ENCODE data around the gene MSI1. TPM values are rescaled to one million over a fixed set of nuclear protein-coding genes. Genes with fewer than 3 reads are reported as not detected.

MSI1 gene
- total and polyA plus RNA-seq, 2 of the 13 experiments (the other 11 are each of a cell fraction or from before 2014, with no cell fraction given): 0.09 to 0.46 TPM

DNA sequence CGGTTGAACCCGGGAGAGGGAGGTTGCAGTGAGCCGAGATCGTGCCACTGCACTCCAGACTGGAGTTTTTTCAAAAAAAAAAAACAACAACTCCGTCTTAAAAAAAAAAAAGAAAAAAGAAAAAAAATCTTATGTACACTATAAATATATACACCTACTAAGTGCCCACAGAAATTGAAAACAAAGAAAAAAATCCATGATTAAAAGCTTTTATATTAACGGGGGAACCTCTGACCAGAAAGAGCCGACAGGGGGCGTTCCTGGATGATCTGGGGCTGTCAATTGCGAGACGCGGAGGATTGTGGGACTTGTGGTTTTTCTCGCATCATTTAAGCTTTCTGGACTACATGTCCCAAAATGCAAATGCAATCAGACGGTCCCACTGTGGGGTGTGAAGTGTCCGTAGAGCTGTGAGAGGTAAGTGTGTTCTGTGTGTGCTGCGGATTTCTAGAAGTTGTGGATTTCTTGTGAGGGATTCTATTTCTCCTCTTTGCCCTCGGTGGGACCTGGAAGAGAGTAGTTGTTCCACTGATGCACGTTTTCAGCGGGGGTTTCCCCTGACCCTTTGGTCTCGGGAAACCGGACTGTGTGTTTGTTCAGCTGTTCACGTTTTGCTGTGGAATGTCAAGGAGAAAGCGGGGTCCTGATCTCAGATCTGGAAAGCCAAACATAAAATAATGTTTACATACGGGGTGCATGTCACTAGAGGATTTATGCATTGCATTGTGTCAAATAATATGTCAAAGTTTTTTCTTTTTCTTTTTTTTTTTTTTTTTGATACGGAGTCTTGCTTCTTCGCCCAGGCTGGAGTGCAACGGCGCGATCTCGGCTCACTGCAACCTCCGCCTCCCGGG lies 66.8 kb downstream of the MSI1 start, which contains the start of gene SIRT4 (continued):
- TF ChIP-seq HOMEZ (CRISPR knock-in tag; IDR thresholded peaks at IDR 0.05; ENCODE audit: low read depth) (peak; percentile 16; the same call in 1 of the 2 replicates), ELF3 (CRISPR knock-in tag; IDR thresholded peaks at IDR 0.05) (peak; percentile 25; the same call in 1 of the 2 replicates), ZKSCAN8 (CRISPR knock-in tag; IDR thresholded peaks at IDR 0.05; ENCODE audit: borderline replicate concordance) (0 out of 2 replicates have a peak, but pooled peaks have one; percentile 25), ZBTB7B (CRISPR knock-in tag; IDR thresholded peaks at IDR 0.05) (0 out of 2 replicates have a peak, but pooled peaks have one; percentile 41), JARID2 (CRISPR knock-in tag; IDR thresholded peaks at IDR 0.05; ENCODE audit: insufficient replicate concordance) (no peak), SP140L (CRISPR knock-in tag; IDR thresholded peaks at IDR 0.05; ENCODE audit: borderline replicate concordance) (0 out of 2 replicates have a peak, but pooled peaks have one; percentile 36), NR2F6 (IDR thresholded peaks at IDR 0.05) (peak; percentile 20; the same call in 1 of the 2 replicates), NR2F6 (CRISPR knock-in tag; IDR thresholded peaks at IDR 0.05) (0 out of 2 replicates have a peak, but pooled peaks have one; percentile 30), SUZ12 (IDR thresholded peaks at IDR 0.05; ENCODE audit: low read depth, low read length) (peak; percentile 75), KLF16 (CRISPR knock-in tag; IDR thresholded peaks at IDR 0.05) (peak in 1 of 2 experiments; percentile 37; a peak in 1 of 4 replicates), ADNP (CRISPR knock-in tag; IDR thresholded peaks at IDR 0.05) (no peak), MYPOP (CRISPR knock-in tag; IDR thresholded peaks at IDR 0.05) (0 out of 2 replicates have a peak, but pooled peaks have one; percentile 48), ZNF766 (CRISPR knock-in tag; IDR thresholded peaks at IDR 0.05; ENCODE audit: borderline replicate concordance) (no peak)
- TF ChIP-seq, protein P1, sequence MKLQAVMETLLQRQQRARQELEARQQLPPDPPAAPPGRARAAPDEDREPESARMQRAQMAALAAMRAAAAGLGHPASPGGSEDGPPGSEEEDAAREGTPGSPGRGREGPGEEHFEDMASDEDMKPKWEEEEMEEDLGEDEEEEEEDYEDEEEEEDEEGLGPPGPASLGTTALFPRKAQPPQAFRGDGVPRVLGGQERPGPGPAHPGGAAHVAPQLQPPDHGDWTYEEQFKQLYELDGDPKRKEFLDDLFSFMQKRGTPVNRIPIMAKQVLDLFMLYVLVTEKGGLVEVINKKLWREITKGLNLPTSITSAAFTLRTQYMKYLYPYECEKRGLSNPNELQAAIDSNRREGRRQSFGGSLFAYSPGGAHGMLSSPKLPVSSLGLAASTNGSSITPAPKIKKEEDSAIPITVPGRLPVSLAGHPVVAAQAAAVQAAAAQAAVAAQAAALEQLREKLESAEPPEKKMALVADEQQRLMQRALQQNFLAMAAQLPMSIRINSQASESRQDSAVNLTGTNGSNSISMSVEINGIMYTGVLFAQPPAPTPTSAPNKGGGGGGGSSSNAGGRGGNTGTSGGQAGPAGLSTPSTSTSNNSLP (IDR thresholded peaks at IDR 0.05; ENCODE audit: low read depth, low read length): peak; percentile 93
- TF ChIP-seq, protein P2, sequence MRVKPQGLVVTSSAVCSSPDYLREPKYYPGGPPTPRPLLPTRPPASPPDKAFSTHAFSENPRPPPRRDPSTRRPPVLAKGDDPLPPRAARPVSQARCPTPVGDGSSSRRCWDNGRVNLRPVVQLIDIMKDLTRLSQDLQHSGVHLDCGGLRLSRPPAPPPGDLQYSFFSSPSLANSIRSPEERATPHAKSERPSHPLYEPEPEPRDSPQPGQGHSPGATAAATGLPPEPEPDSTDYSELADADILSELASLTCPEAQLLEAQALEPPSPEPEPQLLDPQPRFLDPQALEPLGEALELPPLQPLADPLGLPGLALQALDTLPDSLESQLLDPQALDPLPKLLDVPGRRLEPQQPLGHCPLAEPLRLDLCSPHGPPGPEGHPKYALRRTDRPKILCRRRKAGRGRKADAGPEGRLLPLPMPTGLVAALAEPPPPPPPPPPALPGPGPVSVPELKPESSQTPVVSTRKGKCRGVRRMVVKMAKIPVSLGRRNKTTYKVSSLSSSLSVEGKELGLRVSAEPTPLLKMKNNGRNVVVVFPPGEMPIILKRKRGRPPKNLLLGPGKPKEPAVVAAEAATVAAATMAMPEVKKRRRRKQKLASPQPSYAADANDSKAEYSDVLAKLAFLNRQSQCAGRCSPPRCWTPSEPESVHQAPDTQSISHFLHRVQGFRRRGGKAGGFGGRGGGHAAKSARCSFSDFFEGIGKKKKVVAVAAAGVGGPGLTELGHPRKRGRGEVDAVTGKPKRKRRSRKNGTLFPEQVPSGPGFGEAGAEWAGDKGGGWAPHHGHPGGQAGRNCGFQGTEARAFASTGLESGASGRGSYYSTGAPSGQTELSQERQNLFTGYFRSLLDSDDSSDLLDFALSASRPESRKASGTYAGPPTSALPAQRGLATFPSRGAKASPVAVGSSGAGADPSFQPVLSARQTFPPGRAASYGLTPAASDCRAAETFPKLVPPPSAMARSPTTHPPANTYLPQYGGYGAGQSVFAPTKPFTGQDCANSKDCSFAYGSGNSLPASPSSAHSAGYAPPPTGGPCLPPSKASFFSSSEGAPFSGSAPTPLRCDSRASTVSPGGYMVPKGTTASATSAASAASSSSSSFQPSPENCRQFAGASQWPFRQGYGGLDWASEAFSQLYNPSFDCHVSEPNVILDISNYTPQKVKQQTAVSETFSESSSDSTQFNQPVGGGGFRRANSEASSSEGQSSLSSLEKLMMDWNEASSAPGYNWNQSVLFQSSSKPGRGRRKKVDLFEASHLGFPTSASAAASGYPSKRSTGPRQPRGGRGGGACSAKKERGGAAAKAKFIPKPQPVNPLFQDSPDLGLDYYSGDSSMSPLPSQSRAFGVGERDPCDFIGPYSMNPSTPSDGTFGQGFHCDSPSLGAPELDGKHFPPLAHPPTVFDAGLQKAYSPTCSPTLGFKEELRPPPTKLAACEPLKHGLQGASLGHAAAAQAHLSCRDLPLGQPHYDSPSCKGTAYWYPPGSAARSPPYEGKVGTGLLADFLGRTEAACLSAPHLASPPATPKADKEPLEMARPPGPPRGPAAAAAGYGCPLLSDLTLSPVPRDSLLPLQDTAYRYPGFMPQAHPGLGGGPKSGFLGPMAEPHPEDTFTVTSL (CRISPR knock-in tag; IDR thresholded peaks at IDR 0.05; ENCODE audit: borderline replicate concordance): 0 out of 2 replicates have a peak, but pooled peaks have one; percentile 35
- TF ChIP-seq, protein P3, sequence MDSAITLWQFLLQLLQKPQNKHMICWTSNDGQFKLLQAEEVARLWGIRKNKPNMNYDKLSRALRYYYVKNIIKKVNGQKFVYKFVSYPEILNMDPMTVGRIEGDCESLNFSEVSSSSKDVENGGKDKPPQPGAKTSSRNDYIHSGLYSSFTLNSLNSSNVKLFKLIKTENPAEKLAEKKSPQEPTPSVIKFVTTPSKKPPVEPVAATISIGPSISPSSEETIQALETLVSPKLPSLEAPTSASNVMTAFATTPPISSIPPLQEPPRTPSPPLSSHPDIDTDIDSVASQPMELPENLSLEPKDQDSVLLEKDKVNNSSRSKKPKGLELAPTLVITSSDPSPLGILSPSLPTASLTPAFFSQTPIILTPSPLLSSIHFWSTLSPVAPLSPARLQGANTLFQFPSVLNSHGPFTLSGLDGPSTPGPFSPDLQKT (CRISPR knock-in tag; IDR thresholded peaks at IDR 0.05; ENCODE audit: borderline replicate concordance): no peak
